HFFc6 (cell line): Measurements from ENCODE around the gene GNLY. TPM values are rescaled to one million over a fixed set of nuclear protein-coding genes. Genes with fewer than 3 reads are reported as not detected.

Source experiments
- DNase-seq: peaks from one replicate; pipeline ENCODE4 v3.0.0-alpha.2; 2018
- H3K27ac Mint-ChIP-seq: 2 replicates; pipeline ENCODE4 v1.8.0; 2020; ENCODE audit warnings: mild to moderate bottlenecking, mixed read lengths
- H3K27me3 Mint-ChIP-seq: 2 replicates; pipeline ENCODE4 v1.8.0; 2021; ENCODE audit warnings: mild to moderate bottlenecking, moderate library complexity, mixed read lengths; ENCODE audit not compliant: insufficient read depth
- H3K36me3 Mint-ChIP-seq: 2 replicates; pipeline ENCODE4 v1.8.0; 2021; ENCODE audit warnings: low read depth, mixed read lengths
- H3K4me1 Mint-ChIP-seq: 2 replicates; pipeline ENCODE4 v1.8.0; 2020; ENCODE audit warnings: low read depth, mixed read lengths
- H3K4me3 Mint-ChIP-seq: 2 replicates; pipeline ENCODE4 v1.8.0; 2020; ENCODE audit warnings: mild to moderate bottlenecking, moderate library complexity, mixed read lengths
- H3K9me3 Mint-ChIP-seq: 2 replicates; pipeline ENCODE4 v1.8.0; 2020; ENCODE audit warnings: mild to moderate bottlenecking, mixed read lengths
- CTCF ChIP-seq: fragments of 200-600 bp; sonication (generic); IDR thresholded peaks from 2 replicates; pipeline ENCODE4 v1.5.0; 2021; ENCODE audit warnings: antibody characterized with exemption, mild to moderate bottlenecking
- total RNA-seq, 6 experiments: library from RNA; stranded (reverse); fragmentation: NEBNext Ultra II Directional; extraction: Animal tissue kit (Norgen Biotek cat#: 25700); gene quantifications; 2 replicates in 1 of 6; 3 replicates in 5 of 6; pipeline ENCODE4 v1.2.3, GENCODE V29; 2021

Gene GNLY
- total RNA-seq, 6 experiments from 2014 or later, result not detected

GRCh38 chr2:85708641-85709040 lies 14.5 kb downstream of the GNLY start:
- no peak for TF ChIP-seq CTCF
- H3K4me1 Mint-ChIP-seq, result peaks cover 39% of the 10 kb centered on the region
- H3K27ac Mint-ChIP-seq, result no peak overlapping the region
- H3K27me3 Mint-ChIP-seq, result peaks cover 7% of the 10 kb centered on the region
- no peaks in the 10 kb centered on the region for H3K9me3 Mint-ChIP-seq
- no peaks in the 10 kb centered on the region for H3K36me3 Mint-ChIP-seq
- DNase-seq, result no peak
- H3K4me3 Mint-ChIP-seq, result no peak overlapping the region

GRCh38 chr2:85709401-85709811 lies 15.2 kb downstream of the GNLY start:
- Mint-ChIP-seq H3K4me1 (peaks cover 33% of the 10 kb centered on the region), H3K4me3 (no peak overlapping the region), H3K27ac (no peak overlapping the region), H3K36me3 (no peaks in the 10 kb centered on the region), H3K27me3 (peaks cover 7% of the 10 kb centered on the region), H3K9me3 (no peaks in the 10 kb centered on the region)
- no peak for DNase-seq
- no peak for TF ChIP-seq CTCF

GRCh38 chr2:85710687-85711577 lies 16.8 kb downstream of the GNLY start:
- Mint-ChIP-seq H3K36me3 (no peaks in the 10 kb centered on the region), H3K27ac (no peak overlapping the region), H3K27me3 (peaks cover 8% of the 10 kb centered on the region), H3K9me3 (no peaks in the 10 kb centered on the region), H3K4me3 (no peak overlapping the region), H3K4me1 (peaks cover 18% of the 10 kb centered on the region)
- no peak for DNase-seq
- TF ChIP-seq CTCF, result no peak

- H3K36me3 Mint-ChIP-seq, result no peaks in the 10 kb centered on the region
- H3K4me3 Mint-ChIP-seq, result no peak overlapping the region
- no peak for TF ChIP-seq CTCF
- no peaks in the 10 kb centered on the region for H3K9me3 Mint-ChIP-seq
- H3K27ac Mint-ChIP-seq, result no peak overlapping the region
- peaks cover 9% of the 10 kb centered on the region for H3K27me3 Mint-ChIP-seq
- peaks cover 14% of the 10 kb centered on the region for H3K4me1 Mint-ChIP-seq
- no peak for DNase-seq
Measured at GRCh38 chr2:85711578-85712060, 17.5 kb downstream of the GNLY start.

- peaks cover 14% of the 10 kb centered on the region for H3K4me1 Mint-ChIP-seq
- H3K27ac Mint-ChIP-seq, result no peak overlapping the region
- peaks cover 9% of the 10 kb centered on the region for H3K27me3 Mint-ChIP-seq
- no peak for DNase-seq
- no peak overlapping the region for H3K4me3 Mint-ChIP-seq
- no peaks in the 10 kb centered on the region for H3K9me3 Mint-ChIP-seq
- no peak for TF ChIP-seq CTCF
- H3K36me3 Mint-ChIP-seq, result no peaks in the 10 kb centered on the region
Measured at GRCh38 chr2:85712336-85712735, 18.2 kb downstream of the GNLY start.
